IMR-90 (cell line): ENCODE data around the gene ZNF625. TPM values are rescaled to one million over a fixed set of nuclear protein-coding genes. Genes with fewer than 3 reads are reported as not detected.

ENCODE experiments used
- ATAC-seq: fragments of 200-7000 bp; cut with Tn5 transposase; 2 replicates; pipeline ENCODE4 v1.9.1; 2020; ENCODE audit warnings: low read depth, mild to moderate bottlenecking, moderate library complexity
- BruUV-seq: library from RNA; stranded (reverse); fragments of 400-500 nt; replicated peaks from 2 replicates; lab custom pipeline; 2021; lab: Mats Ljungman, UMichigan
- CTCF ChIA-PET: fragments of 300-600 bp; formaldehyde crosslinking; extraction: SDS; loops from one replicate; lab custom pipeline; 2021; ENCODE audit warnings: antibody characterized with exemption; lab: Yijun Ruan, JAX
- POLR2A ChIA-PET: fragments of 300-600 bp; sonication (Branson Sonifier 250); formaldehyde crosslinking; loops from one replicate; lab custom pipeline; 2022; ENCODE audit warnings: antibody characterized with exemption; ENCODE audit not compliant: unreplicated experiment; lab: Charles Lee
- DNase-seq: peaks from one replicate; pipeline ENCODE4 v3.0.0; 2013
- H2AFZ ChIP-seq: replicated peaks from 2 replicates; pipeline ENCODE3; 2013; ENCODE audit warnings: low read length, mild to moderate bottlenecking; ENCODE audit not compliant: poor library complexity
- H2AK5ac ChIP-seq: 2 replicates; pipeline ENCODE4 v1.6.1; 2013; ENCODE audit warnings: low read depth, low read length, inconsistent platforms
- H2AK9ac ChIP-seq: replicated peaks from 2 replicates; pipeline ENCODE3; 2013; ENCODE audit warnings: mild to moderate bottlenecking, low read depth, low read length, moderate library complexity; ENCODE audit not compliant: poor library complexity
- H2BK120ac ChIP-seq: 2 replicates; pipeline ENCODE4 v1.6.1; 2013; ENCODE audit warnings: low read depth, low read length, inconsistent platforms
- H2BK15ac ChIP-seq: 3 replicates; pipeline ENCODE4 v1.6.1; 2013; ENCODE audit warnings: low read depth, low read length, inconsistent platforms
- H2BK20ac ChIP-seq: 2 replicates; pipeline ENCODE4 v1.6.1; 2013; ENCODE audit warnings: low read depth, mild to moderate bottlenecking, inconsistent platforms, low read length, moderate library complexity
- H2BK5ac ChIP-seq: 2 replicates; pipeline ENCODE4 v1.6.1; 2013; ENCODE audit warnings: mild to moderate bottlenecking, low read depth, low read length, inconsistent platforms; ENCODE audit not compliant: poor library complexity, severe bottlenecking
- H3K14ac ChIP-seq: replicated peaks from 2 replicates; pipeline ENCODE4 v1.6.1; 2013; ENCODE audit warnings: low read depth, low read length, inconsistent platforms
- H3K18ac ChIP-seq: 2 replicates; pipeline ENCODE4 v1.6.1; 2013; ENCODE audit warnings: low read depth, low read length, control low read depth
- H3K23ac ChIP-seq: 2 replicates; pipeline ENCODE4 v1.6.1; 2013; ENCODE audit warnings: low read depth, low read length, inconsistent platforms
- H3K27ac ChIP-seq: 2 replicates; pipeline ENCODE4 v1.5.1; 2013; ENCODE audit warnings: mild to moderate bottlenecking, control low read depth, low read length; ENCODE audit not compliant: insufficient read depth
- H3K27me3 ChIP-seq: 2 replicates; pipeline ENCODE4 v1.6.1; 2013; ENCODE audit warnings: low read length; ENCODE audit not compliant: control insufficient read depth, insufficient read depth
- H3K36me3 ChIP-seq: 2 replicates; pipeline ENCODE4 v1.6.1; 2013; ENCODE audit warnings: low read length, mixed read lengths; ENCODE audit not compliant: control insufficient read depth, insufficient read depth
- H3K4ac ChIP-seq: 2 replicates; pipeline ENCODE4 v1.6.1; 2013; ENCODE audit warnings: low read depth, low read length, inconsistent platforms
- H3K4me1 ChIP-seq: 2 replicates; pipeline ENCODE4 v1.6.1; 2013; ENCODE audit warnings: low read length, mixed read lengths; ENCODE audit not compliant: control insufficient read depth, insufficient read depth
- H3K4me2 ChIP-seq: 2 replicates; pipeline ENCODE4 v1.6.1; 2013; ENCODE audit warnings: low read depth, mild to moderate bottlenecking, control low read depth, low read length, moderate library complexity
- H3K4me3 ChIP-seq: 2 replicates; pipeline ENCODE4 v1.5.1; 2013; ENCODE audit warnings: low read depth, mild to moderate bottlenecking, control low read depth, low read length, moderate library complexity; ENCODE audit not compliant: insufficient read depth
- H3K56ac ChIP-seq: 2 replicates; pipeline ENCODE4 v1.6.1; 2013; ENCODE audit warnings: low read length, inconsistent platforms; ENCODE audit not compliant: insufficient read depth; ENCODE audit errors: extremely low read depth
- H3K79me1 ChIP-seq, 2 experiments: 2 replicates each; pipeline ENCODE4 v1.6.1; 2013; ENCODE audit warnings: low read length in 2 of 2, inconsistent platforms in 1 of 2, low read depth in 1 of 2
- H3K9ac ChIP-seq: 2 replicates; pipeline ENCODE4 v1.6.1; 2013; ENCODE audit warnings: low read depth, low read length, control low read depth
- H3K9me1 ChIP-seq: 2 replicates; pipeline ENCODE4 v1.6.1; 2013; ENCODE audit warnings: low read length, inconsistent platforms; ENCODE audit not compliant: insufficient read depth
- H3K9me3 ChIP-seq: 2 replicates; pipeline ENCODE4 v1.6.1; 2013; ENCODE audit warnings: low read length; ENCODE audit not compliant: control insufficient read depth, insufficient read depth
- H4K20me1 ChIP-seq: 2 replicates; pipeline ENCODE4 v1.6.1; 2013; ENCODE audit warnings: low read length, inconsistent platforms; ENCODE audit not compliant: insufficient read depth
- H4K5ac ChIP-seq: 2 replicates; pipeline ENCODE4 v1.6.1; 2013; ENCODE audit warnings: mild to moderate bottlenecking, low read depth, low read length, control low read depth
- H4K8ac ChIP-seq, 2 experiments: 2 replicates each; pipeline ENCODE4 v1.6.1; 2013; ENCODE audit warnings: low read depth in 2 of 2, low read length in 2 of 2, control low read depth in 1 of 2, inconsistent platforms in 1 of 2
- H4K91ac ChIP-seq: 2 replicates; pipeline ENCODE4 v1.6.1; 2013; ENCODE audit warnings: low read depth, low read length, inconsistent platforms; ENCODE audit not compliant: insufficient read depth
- CHD1 ChIP-seq: IDR thresholded peaks from 2 replicates; pipeline ENCODE4 v1.6.1; 2012; ENCODE audit warnings: low read depth, low read length, improper control_type of control experiment
- CTCF ChIP-seq: conservative IDR thresholded peaks from 2 replicates; pipeline ENCODE4 v1.5.1; 2012; ENCODE audit warnings: mild to moderate bottlenecking, low read depth, low read length, improper control_type of control experiment
- ELK1 ChIP-seq: fragments of 150-350 bp; IDR thresholded peaks from 2 replicates; pipeline ENCODE4 v1.6.1; 2016; ENCODE audit warnings: low read depth, mild to moderate bottlenecking, low read length, moderate library complexity, borderline replicate concordance
- FOS ChIP-seq: fragments of 150-350 bp; IDR thresholded peaks from 2 replicates; pipeline ENCODE4 v1.6.1; 2016; ENCODE audit warnings: low read depth, low read length
- MAFK ChIP-seq: IDR thresholded peaks from 2 replicates; pipeline ENCODE4 v1.6.1; 2012; ENCODE audit warnings: low read depth, low read length, improper control_type of control experiment
- NFE2L2 ChIP-seq: fragments of 150-350 bp; IDR thresholded peaks from 2 replicates; pipeline ENCODE4 v1.6.1; 2016; ENCODE audit warnings: low read depth, mild to moderate bottlenecking, low read length
- POLR2A ChIP-seq: IDR thresholded peaks from 2 replicates; pipeline ENCODE4 v1.6.1; 2012; ENCODE audit warnings: mild to moderate bottlenecking, low read depth, low read length
- RAD21 ChIP-seq: IDR thresholded peaks from 2 replicates; pipeline ENCODE4 v1.6.1; 2012; ENCODE audit warnings: low read length, improper control_type of control experiment
- RCOR1 ChIP-seq: IDR thresholded peaks from 2 replicates; pipeline ENCODE4 v1.6.1; 2012; ENCODE audit warnings: mild to moderate bottlenecking, low read length, improper control_type of control experiment; ENCODE audit not compliant: insufficient replicate concordance
- SMC3 ChIP-seq: fragments of 150-350 bp; IDR thresholded peaks from 2 replicates; pipeline ENCODE4 v1.6.1; 2016; ENCODE audit warnings: low read depth, mild to moderate bottlenecking, antibody characterized with exemption, low read length, moderate library complexity
- dilution Hi-C: fragments of 300-500 bp; cut with HindIII; formaldehyde crosslinking; loops from one replicate; pipeline ENCODE4 v1.14.3; 2018; ENCODE audit warnings: low sequenced_read_pairs; ENCODE audit not compliant: unreplicated experiment
- in situ Hi-C: fragments of 300-500 bp; cut with MboI; formaldehyde crosslinking; loops from 3 replicates; pipeline ENCODE4 v1.14.3; 2019; ENCODE audit warnings: low sequenced_read_pairs, inconsistent platforms, mixed read lengths
- intact Hi-C: fragments of 100-400 bp; cut with micrococcal nuclease; formaldehyde crosslinking; loops from 2 replicates; pipeline ENCODE4 v1.10.0; 2022
- polyA plus RNA-seq, 3 experiments: library from polyadenylated mRNA; depleted of rRNA; stranded (reverse); fragments of >200 nt; gene quantifications; 2 replicates each; pipeline ENCODE4 v1.2.3, GENCODE V29; 2012; ENCODE audit warnings: low replicate concordance in 1 of 3
- total RNA-seq: library from RNA; depleted of rRNA; stranded (reverse); fragments of >200 nt; gene quantifications from 2 replicates; pipeline ENCODE4 v1.2.3, GENCODE V29; 2012
- TF ChIP-seq, protein P1 (sequence below): fragments of 150-350 bp; IDR thresholded peaks from 2 replicates; pipeline ENCODE4 v1.6.1; 2017; ENCODE audit warnings: mild to moderate bottlenecking, antibody characterized with exemption, low read length, low read depth

ZNF625 gene
- total and polyA plus RNA-seq, 2 of the 4 experiments (the other 2 are of a cell fraction): 2.5 to 16.7 TPM

GRCh38 chr19:12198136-12198535, 41.6 kb upstream of the ZNF625 start:
- H3K56ac ChIP-seq: no peak overlapping the region
- no peak for DNase-seq
- H3K4me1 ChIP-seq: no peaks in the 10 kb centered on the region
- TF ChIP-seq, protein P1, sequence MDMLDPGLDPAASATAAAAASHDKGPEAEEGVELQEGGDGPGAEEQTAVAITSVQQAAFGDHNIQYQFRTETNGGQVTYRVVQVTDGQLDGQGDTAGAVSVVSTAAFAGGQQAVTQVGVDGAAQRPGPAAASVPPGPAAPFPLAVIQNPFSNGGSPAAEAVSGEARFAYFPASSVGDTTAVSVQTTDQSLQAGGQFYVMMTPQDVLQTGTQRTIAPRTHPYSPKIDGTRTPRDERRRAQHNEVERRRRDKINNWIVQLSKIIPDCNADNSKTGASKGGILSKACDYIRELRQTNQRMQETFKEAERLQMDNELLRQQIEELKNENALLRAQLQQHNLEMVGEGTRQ: no peak
- TF ChIP-seq SMC3 (no peak), RCOR1 (no peak), MAFK (no peak), FOS (no peak), CHD1 (no peak), RAD21 (no peak), ELK1 (no peak), NFE2L2 (no peak), POLR2A (no peak), CTCF (no peak)
- H3K4me2 ChIP-seq: no peak overlapping the region
- H3K9me1 ChIP-seq: no peaks in the 10 kb centered on the region
- no peak overlapping the region for H2AK5ac ChIP-seq
- no peak overlapping the region for H4K91ac ChIP-seq
- no peak overlapping the region for H2BK5ac ChIP-seq
- in situ Hi-C loops: no loop called here
- no peak overlapping the region for H4K8ac ChIP-seq
- no peak overlapping the region for H2AFZ ChIP-seq
- no peak overlapping the region for H3K9ac ChIP-seq
- H2BK120ac ChIP-seq: no peak overlapping the region
- no peak overlapping the region for H3K23ac ChIP-seq
- H3K4ac ChIP-seq: no peak overlapping the region
- H3K79me1 ChIP-seq: peaks cover 0 to 3% of the 10 kb centered on the region in 2 experiments; a peak in 2 of 4 replicates
- ATAC-seq: no peak
- H3K9me3 ChIP-seq: peaks cover 43% of the 10 kb centered on the region
- no TSS peak for BruUV-seq
- intact Hi-C loops: no loop called here
- H2BK20ac ChIP-seq: no peak overlapping the region
- H3K4me3 ChIP-seq: no peak overlapping the region
- ChIA-PET POLR2A (no interaction called here), CTCF (no interaction called here)
- H4K5ac ChIP-seq: no peak overlapping the region
- no peaks in the 10 kb centered on the region for H4K20me1 ChIP-seq
- no peak overlapping the region for H2BK15ac ChIP-seq
- no peak overlapping the region for H3K18ac ChIP-seq
- no peak overlapping the region for H3K14ac ChIP-seq
- H3K36me3 ChIP-seq: no peaks in the 10 kb centered on the region
- H3K27ac ChIP-seq: no peak overlapping the region
- H2AK9ac ChIP-seq: no peak overlapping the region
- dilution Hi-C loops: no loop called here
- H3K27me3 ChIP-seq: no peaks in the 10 kb centered on the region
